K562 (cell line): ENCODE measurements around the gene SYT13. TPM values are rescaled to one million over a fixed set of nuclear protein-coding genes. Genes with fewer than 3 reads are reported as not detected.

ENCODE experiments used
- ATAC-seq: fragments of 200-7000 bp; cut with Tn5 transposase; 3 replicates; pipeline ENCODE4 v1.9.1; 2020; ENCODE audit warnings: moderate library complexity
- BruUV-seq: library from RNA; stranded (reverse); fragments of 400-500 nt; replicated peaks from 2 replicates; lab custom pipeline; 2021; lab: Mats Ljungman, UMichigan
- CTCF ChIA-PET: fragments of 300-600 bp; formaldehyde crosslinking; extraction: SDS; loops from one replicate; lab custom pipeline; 2021; ENCODE audit warnings: low intra/inter-chr PET ratio; lab: Yijun Ruan, JAX
- POLR2A ChIA-PET: fragments of 300-600, 350-650 bp; sonication (Branson Sonifier 250); formaldehyde crosslinking; extraction: SDS; loops from one replicate; lab custom pipeline; 2021; ENCODE audit warnings: antibody characterized with exemption, inconsistent platforms; lab: Yijun Ruan, JAX
- DNase-seq, 4 experiments: peaks; one replicate each; pipeline versions ENCODE4 v3.0.0 to v3.0.0-alpha.2; 2011 to 2018; ENCODE audit warnings: low spot score in 3 of 4, mixed read lengths in 3 of 4; ENCODE audit errors: extremely low read depth in 1 of 4
- FAIRE-seq: peaks from 2 replicates; lab custom pipeline; 2011; peaks lifted over from hg19 to GRCh38; lab: Jason Lieb, UNC
- H2AFZ ChIP-seq: 2 replicates; pipeline ENCODE4 v1.6.0; 2011; ENCODE audit warnings: low read depth, low read length, control low read depth, inconsistent platforms
- H3K27ac ChIP-seq: fragments of 200-600 bp; 3 replicates; pipeline ENCODE4 v1.8.0; 2011; ENCODE audit warnings: low read depth, mild to moderate bottlenecking, control low read depth, inconsistent platforms, low read length, moderate library complexity, mixed read lengths; ENCODE audit errors: extremely low read depth
- H3K27me3 ChIP-seq, 2 experiments: fragments of 300-600 bp in 1 of 2; 2 replicates in 1 of 2; 3 replicates in 1 of 2; pipeline versions ENCODE4 v1.6.0 to v1.8.0; 2011; ENCODE audit warnings: inconsistent platforms in 2 of 2, low read length in 2 of 2, mild to moderate bottlenecking in 1 of 2, mixed read lengths in 1 of 2, moderate library complexity in 1 of 2; ENCODE audit not compliant: control insufficient read depth in 2 of 2, insufficient read depth in 2 of 2
- H3K36me3 ChIP-seq: fragments of 300-600 bp; 3 replicates; pipeline ENCODE4 v1.8.0; 2011; ENCODE audit warnings: mild to moderate bottlenecking, low read length, inconsistent platforms; ENCODE audit not compliant: control insufficient read depth, insufficient read depth
- H3K4me1 ChIP-seq, 2 experiments: fragments of 200-600 bp in 1 of 2; replicated peaks in 1 of 2; 2 replicates in 1 of 2; 3 replicates in 1 of 2; pipeline versions ENCODE4 v1.5.1 to v1.8.0; 2011; ENCODE audit warnings: inconsistent platforms in 2 of 2, low read length in 2 of 2, mild to moderate bottlenecking in 1 of 2, mixed read lengths in 1 of 2, moderate library complexity in 1 of 2; ENCODE audit not compliant: control insufficient read depth in 2 of 2, insufficient read depth in 2 of 2
- H3K4me2 ChIP-seq: 2 replicates; pipeline ENCODE4 v1.6.1; 2011; ENCODE audit warnings: low read length, control low read depth, inconsistent platforms, mixed read lengths; ENCODE audit not compliant: insufficient read depth
- H3K4me3 ChIP-seq: fragments of 200-600 bp; sonication (generic), shearing (Covaris generic); 2 replicates; pipeline ENCODE4 v1.5.1; 2016; ENCODE audit warnings: control low read depth, inconsistent platforms
- H3K79me2 ChIP-seq: fragments of 200-600 bp; 3 replicates; pipeline ENCODE4 v1.8.0; 2011; ENCODE audit warnings: low read length, inconsistent platforms; ENCODE audit not compliant: control insufficient read depth, insufficient read depth
- H3K9ac ChIP-seq, 2 experiments: 2 replicates each; pipeline versions ENCODE4 v1.6.0 to v1.6.1; 2011; ENCODE audit warnings: low read depth in 2 of 2, low read length in 2 of 2, control low read depth in 1 of 2, inconsistent platforms in 1 of 2, mild to moderate bottlenecking in 1 of 2, mixed read lengths in 1 of 2; ENCODE audit not compliant: insufficient read depth in 1 of 2
- H3K9me1 ChIP-seq: one replicate; pipeline ENCODE4 v1.6.0; 2011; ENCODE audit warnings: inconsistent platforms, mild to moderate bottlenecking, low read length, moderate library complexity; ENCODE audit not compliant: control insufficient read depth, insufficient read depth
- H3K9me3 ChIP-seq: replicated peaks from 2 replicates; pipeline ENCODE4 v1.5.1; 2011; ENCODE audit warnings: low read depth, low read length, inconsistent platforms; ENCODE audit not compliant: control insufficient read depth, insufficient read depth
- H4K20me1 ChIP-seq: replicated peaks from 2 replicates; pipeline ENCODE4 v1.6.1; 2011; ENCODE audit warnings: low read length, inconsistent platforms, mixed read lengths; ENCODE audit not compliant: control insufficient read depth, insufficient read depth
- CHD2 ChIP-seq: IDR thresholded peaks from 2 replicates; pipeline ENCODE4 v1.6.1; 2011; ENCODE audit warnings: low read depth, low read length
- CSDE1 ChIP-seq, 2 experiments: fragments of 450-650 bp; IDR thresholded peaks; 2 replicates each; pipeline ENCODE4 v1.6.1; 2016; ENCODE audit warnings: mild to moderate bottlenecking in 1 of 2
- EWSR1 ChIP-seq: fragments of 450-650 bp; IDR thresholded peaks from 2 replicates; pipeline ENCODE4 v1.6.1; 2018; ENCODE audit warnings: borderline replicate concordance, mild to moderate bottlenecking, low read depth, moderate library complexity; ENCODE audit not compliant: partially characterized antibody
- FIP1L1 ChIP-seq: fragments of 200-400 bp; formaldehyde crosslinking; IDR thresholded peaks from 2 replicates; pipeline ENCODE4 v1.6.1; 2018; ENCODE audit warnings: mild to moderate bottlenecking, low read depth, low read length; ENCODE audit not compliant: poor library complexity, severe bottlenecking
- FOXA3 ChIP-seq, 2 experiments: fragments of 450-650 bp in 1 of 2; sonication (generic) in 1 of 2; formaldehyde crosslinking; IDR thresholded peaks in 1 of 2; conservative IDR thresholded peaks in 1 of 2; 2 replicates each; pipeline versions ENCODE4 v1.4.0 to v1.8.0; 2020 to 2022; ENCODE audit warnings: mild to moderate bottlenecking in 2 of 2, missing genetic modification reagents in 1 of 2
- KAT7 ChIP-seq: sonication (generic); formaldehyde crosslinking; IDR thresholded peaks from 2 replicates; pipeline ENCODE4 v1.8.0; 2022; ENCODE audit warnings: missing genetic modification reagents, mild to moderate bottlenecking, borderline replicate concordance
- MXD1 ChIP-seq: fragments of 250-450 bp; sonication (Bioruptor Pico); IDR thresholded peaks from 2 replicates; pipeline ENCODE4 v1.8.0; 2021; ENCODE audit warnings: borderline replicate concordance, mild to moderate bottlenecking, moderate library complexity; ENCODE audit not compliant: poor library complexity, severe bottlenecking
- PTRF ChIP-seq: fragments of 450-650 bp; IDR thresholded peaks from 2 replicates; pipeline ENCODE4 v1.6.1; 2016; ENCODE audit warnings: mild to moderate bottlenecking, missing genetic modification characterization, missing compliant biosample characterization
- TFE3 ChIP-seq: fragments of 450-650 bp; formaldehyde crosslinking; IDR thresholded peaks from 2 replicates; pipeline ENCODE4 v1.4.0; 2020; ENCODE audit warnings: mild to moderate bottlenecking, mixed read lengths
- TRIM25 ChIP-seq: fragments of 450-650 bp; IDR thresholded peaks from 2 replicates; pipeline ENCODE4 v1.7.0; 2016; ENCODE audit warnings: borderline replicate concordance
- ZKSCAN1 ChIP-seq: fragments of 150-350 bp; IDR thresholded peaks from 2 replicates; pipeline ENCODE4 v1.6.1; 2016; ENCODE audit warnings: low read depth, low read length
- ZNF239 ChIP-seq: fragments of 250-450 bp; sonication (Bioruptor Pico); IDR thresholded peaks from 2 replicates; pipeline ENCODE4 v1.4.0; 2020; ENCODE audit warnings: mild to moderate bottlenecking
- ZNF696 ChIP-seq: fragments of 250-450 bp; sonication (Bioruptor Pico); conservative IDR thresholded peaks from 2 replicates; pipeline ENCODE4 v1.4.0; 2020; ENCODE audit warnings: mild to moderate bottlenecking, moderate library complexity
- ZNF76 ChIP-seq: fragments of 250-450 bp; sonication (Bioruptor Pico); IDR thresholded peaks from 2 replicates; pipeline ENCODE4 v1.4.0; 2020; ENCODE audit warnings: mild to moderate bottlenecking, moderate library complexity, borderline replicate concordance
- WGBS: fragments of 100-300 bp; shearing (Covaris generic); methylation state at CpG from one replicate; pipeline ENCODE4 v1.1.6; 2016; ENCODE audit warnings: low coverage, mixed read lengths; ENCODE audit not compliant: insufficient coverage; ENCODE audit errors: missing lambda C conversion rate; 5-methylcytosine and 5-hydroxymethylcytosine counted together
- in situ Hi-C: fragments of 300-500 bp; cut with MboI; formaldehyde crosslinking; loops from 4 replicates; pipeline ENCODE4 v1.15.0; 2018; ENCODE audit warnings: inconsistent platforms, mixed read lengths
- intact Hi-C: fragments of 100-400 bp; cut with micrococcal nuclease; formaldehyde crosslinking; loops from 2 replicates; pipeline ENCODE4 v1.14.2; 2022
- polyA plus RNA-seq, 8 experiments: library from polyadenylated mRNA; depleted of rRNA in 4 of 8; stranded (reverse) in 5 of 8; unstranded in 3 of 8; fragments of >200 nt; fragmentation: Nextera tagmentation in 2 of 8; fragmentation: Illumina TruSeq in 1 of 8; extraction: Ambion mirVana in 2 of 8; extraction: Trizol in 1 of 8; gene quantifications; 2 replicates each; pipeline versions ENCODE4 v1.2.1 to v1.2.3, GENCODE V29; 2011 to 2014; ENCODE audit warnings: inconsistent platforms in 1 of 8, missing spikeins in 1 of 8
- total RNA-seq, 7 experiments: library from RNA; depleted of rRNA in 6 of 7; stranded (reverse); fragments of >200 nt in 6 of 7; fragmentation: Illumina TruSeq in 2 of 7; extraction: Trizol in 2 of 7; gene quantifications; 2 replicates each; pipeline versions ENCODE4 v1.2.1 to v1.2.3, GENCODE V29; 2011 to 2021; ENCODE audit warnings: low replicate concordance in 1 of 7
- TF ChIP-seq, protein P1 (sequence below), 2 experiments: fragments of 450-650 bp in 1 of 2; sonication (generic) in 1 of 2; formaldehyde crosslinking; conservative IDR thresholded peaks; 2 replicates each; pipeline versions ENCODE4 v1.4.0 to v1.8.1; 2020 to 2022; ENCODE audit warnings: mild to moderate bottlenecking in 1 of 2, missing genetic modification reagents in 1 of 2

SYT13 gene
- total and polyA plus RNA-seq, 9 of the 15 experiments (the other 6 are each of a cell fraction or from before 2014, with no cell fraction given): under 0.01 to 0.13 (median 0.08) TPM; not detected in 2

- FAIRE-seq (no peak), DNase-seq (no peak), ATAC-seq (no peak)
- H2AFZ ChIP-seq: no peak overlapping the region
- in situ Hi-C loops: no loop called here
- no peak overlapping the region for H3K9ac ChIP-seq
- H3K9me1 ChIP-seq: no peaks in the 10 kb centered on the region
- intact Hi-C loops: no loop called here
- H3K4me3 ChIP-seq: no peak overlapping the region
- no peaks in the 10 kb centered on the region for H4K20me1 ChIP-seq
- POLR2A ChIA-PET: no interaction called here
- H3K9me3 ChIP-seq: no peaks in the 10 kb centered on the region
- no TSS peak for BruUV-seq
- TF ChIP-seq ZNF76 (CRISPR knock-in tag) (no peak), TRIM25 (no peak), ZNF239 (CRISPR knock-in tag) (no peak), CSDE1 (IDR thresholded peaks at IDR 0.05) (no peak), CHD2 (no peak), FIP1L1 (no peak), MXD1 (no peak), PTRF (no peak), ZKSCAN1 (no peak), EWSR1 (no peak), FOXA3 (CRISPR knock-in tag; conservative IDR thresholded peaks at IDR 0.05 in 1 of 2, IDR thresholded peaks at IDR 0.05 in 1 of 2) (no peak), KAT7 (CRISPR knock-in tag) (no peak), ZNF696 (no peak), TFE3 (no peak)
- TF ChIP-seq, protein P1, sequence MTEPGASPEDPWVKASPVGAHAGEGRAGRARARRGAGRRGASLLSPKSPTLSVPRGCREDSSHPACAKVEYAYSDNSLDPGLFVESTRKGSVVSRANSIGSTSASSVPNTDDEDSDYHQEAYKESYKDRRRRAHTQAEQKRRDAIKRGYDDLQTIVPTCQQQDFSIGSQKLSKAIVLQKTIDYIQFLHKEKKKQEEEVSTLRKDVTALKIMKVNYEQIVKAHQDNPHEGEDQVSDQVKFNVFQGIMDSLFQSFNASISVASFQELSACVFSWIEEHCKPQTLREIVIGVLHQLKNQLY (CRISPR knock-in tag; conservative IDR thresholded peaks at IDR 0.05): no peak
- CTCF ChIA-PET: interaction anchor here (0.7 kb wide), 1 partner anchor 32 kb away, joined by 3 read pairs; no protein-coding TSS in a partner anchor
- H3K4me1 ChIP-seq: no peaks in the 10 kb centered on the region
- no peak overlapping the region for H3K4me2 ChIP-seq
- H3K79me2 ChIP-seq: no peaks in the 10 kb centered on the region
- WGBS: 54% methylated on average over 1 of the region's 1 CpG
- no peaks in the 10 kb centered on the region; a peak in 1 of 5 replicates for H3K27me3 ChIP-seq
- H3K36me3 ChIP-seq: no peaks in the 10 kb centered on the region
- no peak overlapping the region for H3K27ac ChIP-seq
Measured at GRCh38 chr11:45266676-45267020, 19.5 kb downstream of the SYT13 start.
